ENCODE measurements around the gene CASP8AP2. TPM values are rescaled to one million over a fixed set of nuclear protein-coding genes. Genes with fewer than 3 reads are reported as not detected.

CASP8AP2 gene
- total RNA-seq, 1 donor from 2014 or later: 18.3 TPM

DNA sequence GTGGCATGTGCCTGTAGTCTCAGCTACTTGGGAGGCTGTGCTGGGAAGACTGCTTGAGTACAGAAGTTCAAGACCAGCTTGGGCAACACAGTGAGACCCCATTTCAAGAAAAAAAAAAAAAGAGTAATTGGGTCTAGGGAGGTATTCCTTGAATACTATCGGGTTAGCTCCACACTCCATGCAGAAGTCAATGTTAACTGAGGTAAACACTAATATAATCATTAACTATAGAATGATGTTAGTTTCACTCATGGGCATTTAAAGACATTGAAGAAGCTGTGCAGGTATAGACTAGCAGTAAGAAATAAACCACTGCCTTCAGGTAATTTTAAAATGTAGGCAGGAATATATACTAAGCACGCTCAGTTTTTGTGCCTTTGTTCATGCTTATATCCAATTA, 42.7 kb upstream of the CASP8AP2 start:
- Histone ChIP-seq H3K9me3 (no peaks in the 10 kb centered on the region), H3K27ac (no peak overlapping the region), H3K27me3 (ENCODE audit: low read depth) (no peaks in the 10 kb centered on the region), H3K4me1 (no peaks in the 10 kb centered on the region), H3K36me3 (peaks cover 96% of the 10 kb centered on the region), H3K4me3 (no peak overlapping the region)
- intact Hi-C loops (cut with DNase I): no loop called here
- ATAC-seq (no peak), DNase-seq (no peak)
- TF ChIP-seq, protein P1, sequence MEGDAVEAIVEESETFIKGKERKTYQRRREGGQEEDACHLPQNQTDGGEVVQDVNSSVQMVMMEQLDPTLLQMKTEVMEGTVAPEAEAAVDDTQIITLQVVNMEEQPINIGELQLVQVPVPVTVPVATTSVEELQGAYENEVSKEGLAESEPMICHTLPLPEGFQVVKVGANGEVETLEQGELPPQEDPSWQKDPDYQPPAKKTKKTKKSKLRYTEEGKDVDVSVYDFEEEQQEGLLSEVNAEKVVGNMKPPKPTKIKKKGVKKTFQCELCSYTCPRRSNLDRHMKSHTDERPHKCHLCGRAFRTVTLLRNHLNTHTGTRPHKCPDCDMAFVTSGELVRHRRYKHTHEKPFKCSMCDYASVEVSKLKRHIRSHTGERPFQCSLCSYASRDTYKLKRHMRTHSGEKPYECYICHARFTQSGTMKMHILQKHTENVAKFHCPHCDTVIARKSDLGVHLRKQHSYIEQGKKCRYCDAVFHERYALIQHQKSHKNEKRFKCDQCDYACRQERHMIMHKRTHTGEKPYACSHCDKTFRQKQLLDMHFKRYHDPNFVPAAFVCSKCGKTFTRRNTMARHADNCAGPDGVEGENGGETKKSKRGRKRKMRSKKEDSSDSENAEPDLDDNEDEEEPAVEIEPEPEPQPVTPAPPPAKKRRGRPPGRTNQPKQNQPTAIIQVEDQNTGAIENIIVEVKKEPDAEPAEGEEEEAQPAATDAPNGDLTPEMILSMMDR (IDR thresholded peaks at IDR 0.05): no peak

DNA sequence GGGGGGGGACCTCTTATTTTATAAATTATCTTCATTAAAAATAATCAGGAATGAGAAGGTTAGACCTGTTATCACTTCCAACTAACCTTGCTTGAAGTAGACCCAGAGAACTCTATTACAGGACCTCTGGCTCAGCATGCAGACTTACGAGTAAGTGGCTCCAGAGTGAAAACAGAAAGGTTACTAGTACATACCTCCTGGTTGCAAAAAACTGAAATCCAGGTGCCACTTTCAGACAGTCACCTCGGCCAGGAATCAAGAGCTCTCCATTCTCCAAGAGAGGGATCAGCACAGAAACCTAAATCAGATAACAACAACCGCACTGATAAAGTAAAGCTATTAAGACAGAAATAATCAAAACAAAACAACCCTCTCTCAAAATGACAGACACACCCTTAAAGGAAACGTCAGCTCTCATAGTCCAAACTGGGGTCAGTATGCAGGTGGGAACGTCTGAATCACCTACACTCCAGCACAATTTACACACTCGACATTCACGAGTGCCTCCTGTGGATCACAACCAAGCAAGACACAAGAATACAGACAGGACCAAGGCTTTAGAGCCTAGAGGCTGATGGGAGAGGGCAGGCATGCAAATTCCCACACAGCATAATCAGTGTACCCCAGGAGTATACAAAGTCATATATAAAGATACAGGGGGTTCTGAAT, 41.9 kb upstream of the CASP8AP2 start:
- TF ChIP-seq, protein P1 (IDR thresholded peaks at IDR 0.05): no peak
- Histone ChIP-seq H3K4me1 (no peaks in the 10 kb centered on the region), H3K27me3 (ENCODE audit: low read depth) (no peaks in the 10 kb centered on the region), H3K36me3 (peaks cover 96% of the 10 kb centered on the region), H3K27ac (no peak overlapping the region), H3K9me3 (no peaks in the 10 kb centered on the region), H3K4me3 (no peak overlapping the region)
- intact Hi-C loops (cut with DNase I): no loop called here
- DNase-seq: no peak
- ATAC-seq: peak; percentile 89 to 95

DNA sequence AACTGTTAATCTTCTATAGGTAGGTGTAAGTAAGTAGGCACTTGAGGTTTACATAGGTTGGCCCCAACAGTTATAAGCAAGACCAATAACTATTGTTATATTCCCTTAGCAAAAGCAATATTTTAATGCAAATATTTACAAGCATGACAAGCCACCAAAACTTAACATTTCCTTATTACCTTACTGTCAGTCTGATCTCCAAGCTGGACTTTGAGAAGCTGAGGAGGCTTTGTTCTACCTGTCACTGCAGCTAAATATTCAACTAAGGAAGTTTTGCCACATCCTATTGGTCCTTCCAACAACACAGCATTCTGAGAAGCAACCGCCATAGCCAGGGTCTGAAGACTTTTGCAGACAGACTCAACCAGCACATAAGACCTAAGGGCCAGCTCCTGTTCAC, 39.7 kb upstream of the CASP8AP2 start:
- H3K4me1 ChIP-seq: no peaks in the 10 kb centered on the region
- H3K27me3 ChIP-seq (ENCODE audit: low read depth): no peaks in the 10 kb centered on the region
- DNase-seq (no peak), ATAC-seq (no peak)
- no peak overlapping the region for H3K4me3 ChIP-seq
- H3K9me3 ChIP-seq: no peaks in the 10 kb centered on the region
- H3K27ac ChIP-seq: no peak overlapping the region
- TF ChIP-seq, protein P1 (IDR thresholded peaks at IDR 0.05): no peak
- H3K36me3 ChIP-seq: peaks cover 96% of the 10 kb centered on the region
- intact Hi-C loops (cut with DNase I): no loop called here

DNA sequence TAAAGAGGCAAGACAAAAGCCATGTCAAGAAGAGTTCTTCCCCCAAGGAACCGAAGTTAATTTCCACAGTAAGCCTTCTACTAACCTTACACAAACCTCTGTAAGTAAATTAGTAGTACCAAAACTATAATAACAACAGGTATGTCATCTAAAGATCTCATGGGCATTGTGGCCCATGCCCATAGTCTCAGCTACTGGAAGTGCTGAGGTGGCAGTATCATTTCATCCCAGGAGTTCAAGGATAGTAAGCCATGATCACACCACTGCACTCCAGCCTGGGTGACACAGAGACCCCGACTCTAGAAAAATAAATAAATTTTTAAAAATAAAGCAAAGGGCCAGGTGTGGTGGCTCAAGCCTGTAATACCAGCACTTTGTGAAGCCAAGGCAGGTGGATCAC, 39.3 kb upstream of the CASP8AP2 start:
- H3K4me1 ChIP-seq: no peaks in the 10 kb centered on the region
- ATAC-seq: no peak
- no peak for DNase-seq
- no peak overlapping the region for H3K4me3 ChIP-seq
- H3K36me3 ChIP-seq: peaks cover 91% of the 10 kb centered on the region
- H3K27me3 ChIP-seq (ENCODE audit: low read depth): no peaks in the 10 kb centered on the region
- no peaks in the 10 kb centered on the region for H3K9me3 ChIP-seq
- intact Hi-C loops (cut with DNase I): no loop called here
- H3K27ac ChIP-seq: no peak overlapping the region
- TF ChIP-seq, protein P1 (IDR thresholded peaks at IDR 0.05): no peak

DNA sequence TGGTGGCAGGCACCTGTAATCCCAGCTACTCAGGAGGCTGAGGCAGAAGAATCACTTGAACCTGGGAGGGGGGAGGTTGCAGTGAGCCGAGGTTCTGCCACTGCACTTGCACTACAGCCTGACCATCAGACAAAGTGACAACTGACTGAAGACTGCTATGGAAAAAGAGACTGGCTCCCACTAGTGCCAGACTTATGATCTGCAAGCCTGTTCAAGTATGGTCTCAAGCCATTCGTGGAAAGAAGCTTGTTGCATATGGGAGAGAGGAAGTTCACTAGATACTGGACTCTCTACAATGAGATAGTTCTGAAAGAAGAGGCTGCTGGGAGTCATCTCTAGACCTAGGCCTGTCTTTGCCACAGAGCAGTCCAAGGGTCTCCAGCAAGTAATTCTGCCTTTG, 36.8 kb upstream of the CASP8AP2 start:
- no peaks in the 10 kb centered on the region for H3K4me1 ChIP-seq
- no peaks in the 10 kb centered on the region for H3K27me3 ChIP-seq (ENCODE audit: low read depth)
- intact Hi-C loops (cut with DNase I): no loop called here
- H3K36me3 ChIP-seq: peaks cover 68% of the 10 kb centered on the region
- H3K27ac ChIP-seq: no peak overlapping the region
- ATAC-seq: peak; percentile 28 to 52
- no peak overlapping the region for H3K4me3 ChIP-seq
- no peaks in the 10 kb centered on the region for H3K9me3 ChIP-seq
- no peak for DNase-seq
- TF ChIP-seq, protein P1 (IDR thresholded peaks at IDR 0.05): peak; percentile 29

All from lower lobe of right lung (tissue), 2 donors.